Gastroesophageal sphincter (tissue), 3 donors: ENCODE measurements around the gene HES3.

Source experiments
- CTCF ChIP-seq, 4 experiments: fragments of 200-600 bp in 2 of 4; fragments of 450-650 bp in 2 of 4; sonication (generic) in 1 of 4; IDR thresholded peaks; one replicate each; pipeline ENCODE4 v1.5.1; 2017 to 2019; ENCODE audit warnings: antibody characterized with exemption in 4 of 4, mild to moderate bottlenecking in 2 of 4, moderate library complexity in 2 of 4
- EP300 ChIP-seq: sonication (generic); formaldehyde crosslinking; IDR thresholded peaks from one replicate; pipeline ENCODE4 v1.6.1; 2017; ENCODE audit warnings: antibody characterized with exemption, mild to moderate bottlenecking

GRCh38 chr1:6202256-6202655 lies 41.7 kb upstream of the HES3 start:
- no peak for TF ChIP-seq CTCF (IDR thresholded peaks at IDR 0.05)
- no peak for TF ChIP-seq EP300
